HG03095 (cell line): ENCODE data around the gene AP4E1.
"Not testable (repeated sequence)": the region's sequence is repeated elsewhere in the genome, so short reads cannot be mapped to it uniquely, and the experiment has no call there.

ENCODE experiments used
- ATAC-seq: cut with Tn5 transposase; IDR thresholded peaks from one replicate; pipeline ENCODE4 v1.9.1; 2021; ENCODE audit warnings: moderate library complexity; ENCODE audit not compliant: unreplicated experiment

Gene AP4E1

GRCh38 chr15:51011212-51011611 lies 102.7 kb downstream of the AP4E1 start:
- ATAC-seq: no peak

DNA sequence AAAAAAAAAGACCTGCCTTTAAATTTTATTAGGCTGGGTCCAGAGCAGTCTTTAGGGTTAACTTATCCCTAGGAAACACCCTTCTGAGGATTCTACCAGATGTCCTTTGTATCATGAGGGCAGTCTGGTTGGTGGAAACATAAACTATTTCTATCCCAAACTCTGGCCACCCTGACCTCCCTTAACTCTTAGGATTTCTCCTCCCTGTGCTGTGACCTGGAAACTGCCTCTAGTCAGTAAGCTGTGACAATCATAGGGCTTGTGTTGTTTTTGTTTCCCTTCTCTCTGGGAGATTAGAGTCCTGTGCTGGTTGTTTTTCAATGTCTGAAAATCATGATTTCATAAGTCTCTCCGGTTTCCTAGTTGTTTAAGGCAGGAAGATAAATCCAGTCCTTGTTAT lies 108.1 kb downstream of the AP4E1 start:
- no peak for ATAC-seq

DNA sequence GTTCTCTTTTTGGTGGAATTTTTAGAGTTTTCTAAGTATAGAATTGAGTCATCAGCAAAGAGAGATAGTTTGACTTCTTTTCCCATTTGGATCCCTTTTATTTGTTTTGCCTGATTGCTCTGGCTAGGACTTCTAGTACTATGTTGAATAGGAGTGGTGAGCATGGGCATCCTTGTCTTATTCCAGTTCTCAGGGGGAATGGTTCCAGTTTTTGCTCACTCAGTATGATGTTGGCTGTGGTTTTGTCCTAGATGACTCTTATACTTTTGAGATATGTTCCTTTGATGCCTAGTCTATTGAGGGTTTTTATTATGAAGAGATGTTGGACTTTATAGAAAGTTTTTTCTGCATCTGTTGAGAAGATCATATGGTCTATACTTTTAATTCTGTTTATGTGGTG lies 113.7 kb downstream of the AP4E1 start:
- ATAC-seq: no peak

GRCh38 chr15:51023499-51023898 lies 115.0 kb downstream of the AP4E1 start:
- no peak for ATAC-seq

- ATAC-seq: no peak
These were observed 116.4 kb downstream of the AP4E1 start for GRCh38 chr15:51024735-51025453.

DNA sequence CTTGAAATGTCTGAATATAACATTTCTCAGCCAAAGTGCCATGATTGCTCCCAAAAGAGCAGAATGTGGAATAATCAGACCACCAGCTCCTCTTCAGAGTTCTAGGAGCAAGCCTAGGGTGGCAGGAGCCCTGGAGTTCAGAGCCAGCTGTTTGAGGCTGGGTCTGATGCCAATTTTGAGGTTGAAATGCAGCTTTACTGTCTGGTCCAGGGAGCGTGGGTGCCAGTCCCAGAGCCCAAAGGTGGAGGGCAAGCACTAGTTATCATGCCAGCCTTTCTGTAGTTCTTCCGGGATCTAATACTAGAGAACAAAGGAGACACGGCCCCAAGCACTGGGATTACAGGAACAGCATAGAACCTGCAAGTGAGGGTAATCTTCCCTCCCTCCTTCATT lies 117.0 kb downstream of the AP4E1 start:
- ATAC-seq: no peak

DNA sequence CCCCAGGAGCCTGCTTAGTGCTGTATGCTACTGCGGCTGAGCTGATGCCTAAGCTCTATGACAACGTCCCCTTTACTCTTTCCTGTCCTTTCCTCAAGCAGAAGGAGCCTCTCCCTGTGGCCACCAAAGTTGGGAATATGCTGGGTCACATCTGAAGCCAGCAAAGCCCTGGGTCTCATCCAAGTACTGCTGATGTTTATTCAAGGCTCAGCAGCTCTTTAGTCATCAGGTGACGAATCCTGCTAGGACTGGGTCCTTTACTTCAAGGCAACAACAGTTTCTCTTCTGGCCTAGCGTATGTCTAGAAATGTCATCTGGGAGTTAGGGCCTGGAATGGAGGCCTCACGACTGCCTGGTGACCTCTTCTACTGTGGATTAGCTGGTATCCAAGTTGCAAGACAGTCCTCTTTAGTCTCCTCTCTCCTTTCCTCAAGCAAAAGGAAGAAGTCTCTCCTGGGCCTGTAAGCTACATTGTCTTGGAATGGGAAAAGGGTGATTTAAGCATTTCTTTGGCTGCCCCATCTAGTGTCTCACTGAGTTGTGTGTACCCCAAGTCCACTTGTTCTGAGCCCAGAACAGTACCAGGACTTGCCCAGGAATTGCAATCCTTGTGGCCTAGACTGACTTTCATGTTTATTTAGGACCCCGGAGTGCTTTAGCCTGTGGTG lies 122.3 kb downstream of the AP4E1 start:
- no peak for ATAC-seq

- not testable (repeated sequence) for ATAC-seq
These were observed 129.0 kb downstream of the AP4E1 start for GRCh38 chr15:51037474-51037873.

DNA sequence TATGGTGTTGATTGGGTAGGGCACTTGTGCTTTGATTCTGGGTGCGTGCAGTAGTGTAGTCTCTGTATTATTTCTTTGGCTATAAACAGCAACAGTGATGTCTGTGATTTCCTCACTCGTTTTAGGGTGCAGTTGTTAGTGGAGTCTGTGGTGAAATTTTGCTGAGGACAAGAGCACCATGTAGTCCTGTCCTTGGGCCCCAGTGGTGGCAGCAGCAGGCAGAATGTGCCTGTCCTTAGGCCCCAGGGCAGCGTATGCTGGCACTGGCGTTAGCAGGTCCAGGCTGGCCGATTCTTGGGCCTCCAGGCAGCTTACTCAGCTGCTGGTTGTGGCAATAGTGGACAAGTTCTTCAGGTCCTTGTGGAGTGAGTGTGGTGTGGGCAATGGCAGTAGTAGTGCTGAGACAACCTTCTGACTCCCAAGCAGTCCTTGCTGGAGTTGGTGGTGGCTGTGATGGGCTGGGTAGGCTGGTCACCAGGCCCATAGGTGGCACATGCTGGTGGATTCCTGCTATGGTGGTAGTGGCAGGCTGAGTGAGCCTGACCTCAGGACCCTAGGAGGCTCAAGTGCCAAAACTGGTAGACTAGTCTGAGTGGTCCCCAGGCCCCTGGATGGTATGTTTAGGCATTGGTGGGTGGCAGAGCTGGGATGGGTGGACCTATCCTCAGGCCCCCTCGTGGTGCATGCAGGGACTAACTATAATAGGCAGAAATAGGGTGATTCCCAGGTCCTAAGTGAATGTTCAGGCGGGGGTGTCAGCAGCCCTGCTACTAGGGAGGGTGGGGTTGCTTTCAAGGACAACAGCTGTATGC lies 129.9 kb downstream of the AP4E1 start:
- ATAC-seq: no peak

DNA sequence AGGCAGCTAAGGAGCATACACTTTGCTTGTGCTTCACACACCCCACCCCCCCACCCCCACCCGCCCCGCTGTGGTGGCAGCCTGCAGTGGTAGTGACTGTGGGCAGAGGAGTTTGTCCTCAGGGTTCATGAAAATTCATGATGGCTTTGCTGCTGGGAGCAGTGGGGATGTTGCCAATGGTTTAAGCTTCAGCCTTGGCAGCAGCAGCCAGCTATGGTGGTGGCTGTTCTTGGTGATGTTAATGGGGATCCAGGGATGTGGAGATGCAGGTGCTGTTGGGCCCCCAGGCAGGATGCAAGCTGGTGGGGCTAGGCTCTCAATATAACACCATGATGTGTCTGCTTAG lies 130.5 kb downstream of the AP4E1 start:
- ATAC-seq: no peak

GRCh38 chr15:51044037-51044727 lies 135.7 kb downstream of the AP4E1 start:
- ATAC-seq: no peak

- no peak for ATAC-seq
These were observed 137.5 kb downstream of the AP4E1 start for GRCh38 chr15:51046016-51046415.

GRCh38 chr15:51046799-51047449 lies 138.4 kb downstream of the AP4E1 start:
- ATAC-seq: no peak

- ATAC-seq: no peak
These were observed 139.8 kb downstream of the AP4E1 start for GRCh38 chr15:51048308-51048707.

- no peak for ATAC-seq
These were observed 140.6 kb downstream of the AP4E1 start for GRCh38 chr15:51049081-51049480.

DNA sequence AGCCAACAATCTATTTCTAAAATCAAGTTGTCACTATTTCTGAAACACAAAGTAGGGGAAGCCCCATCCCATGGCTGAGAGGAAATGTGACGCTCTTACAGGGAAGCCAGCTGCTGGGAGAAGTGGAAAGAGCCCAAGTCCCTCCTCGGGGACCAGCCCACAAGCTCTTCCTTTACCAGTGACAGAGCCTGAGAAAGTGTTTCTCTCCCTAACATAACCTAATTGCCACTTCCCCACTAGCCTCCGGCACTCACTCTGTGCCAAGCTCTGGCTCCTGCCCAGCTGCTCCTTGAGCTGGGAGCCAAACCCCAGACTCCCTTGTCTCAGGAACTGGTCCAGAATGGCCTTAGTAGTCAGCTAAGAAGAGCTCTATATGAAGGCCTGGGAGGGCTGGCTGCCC lies 143.3 kb downstream of the AP4E1 start:
- ATAC-seq: no peak

DNA sequence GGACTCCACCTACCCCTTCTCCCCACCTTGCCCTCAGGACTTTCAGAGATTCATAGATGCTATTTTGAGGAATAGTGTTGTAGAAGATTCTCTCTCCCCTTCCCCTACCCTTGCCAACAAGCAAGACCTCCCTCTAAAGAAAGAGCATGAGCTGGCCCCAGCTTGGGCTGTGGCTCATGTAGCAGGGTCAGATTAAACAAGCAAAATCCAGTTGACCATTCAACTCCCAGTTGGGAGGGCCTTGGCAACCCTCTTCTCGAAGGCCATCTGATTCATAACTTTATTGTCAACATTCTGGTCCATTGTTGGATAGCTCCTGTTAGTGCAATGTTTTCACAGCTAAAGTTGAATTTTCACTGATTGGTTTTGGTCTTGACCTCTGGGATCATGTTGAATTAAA lies 145.1 kb downstream of the AP4E1 start:
- ATAC-seq: no peak

- ATAC-seq: no peak
These were observed 146.1 kb downstream of the AP4E1 start for GRCh38 chr15:51054535-51054934.
